GM12864 (cell line): ENCODE results near the gene POLG.

ENCODE experiments used
- DNase-seq: peaks from one replicate; pipeline ENCODE4 v3.0.0-alpha.2; 2011; ENCODE audit warnings: low read depth
- H3K4me3 ChIP-seq: 2 replicates; pipeline ENCODE4 v1.5.1; 2011; ENCODE audit warnings: mild to moderate bottlenecking, low read depth, low read length, control low read depth
- CTCF ChIP-seq: IDR thresholded peaks from 2 replicates; pipeline ENCODE4 v1.5.1; 2011; ENCODE audit warnings: low read depth, mild to moderate bottlenecking, moderate library complexity, low read length, control low read depth, inconsistent platforms; ENCODE audit errors: missing control alignments

Gene POLG

GRCh38 chr15:89368566-89369223 is 34.1 kb upstream of the POLG start:
- TF ChIP-seq CTCF = no peak
- DNase-seq = no peak
- no peak overlapping the region for H3K4me3 ChIP-seq

DNA sequence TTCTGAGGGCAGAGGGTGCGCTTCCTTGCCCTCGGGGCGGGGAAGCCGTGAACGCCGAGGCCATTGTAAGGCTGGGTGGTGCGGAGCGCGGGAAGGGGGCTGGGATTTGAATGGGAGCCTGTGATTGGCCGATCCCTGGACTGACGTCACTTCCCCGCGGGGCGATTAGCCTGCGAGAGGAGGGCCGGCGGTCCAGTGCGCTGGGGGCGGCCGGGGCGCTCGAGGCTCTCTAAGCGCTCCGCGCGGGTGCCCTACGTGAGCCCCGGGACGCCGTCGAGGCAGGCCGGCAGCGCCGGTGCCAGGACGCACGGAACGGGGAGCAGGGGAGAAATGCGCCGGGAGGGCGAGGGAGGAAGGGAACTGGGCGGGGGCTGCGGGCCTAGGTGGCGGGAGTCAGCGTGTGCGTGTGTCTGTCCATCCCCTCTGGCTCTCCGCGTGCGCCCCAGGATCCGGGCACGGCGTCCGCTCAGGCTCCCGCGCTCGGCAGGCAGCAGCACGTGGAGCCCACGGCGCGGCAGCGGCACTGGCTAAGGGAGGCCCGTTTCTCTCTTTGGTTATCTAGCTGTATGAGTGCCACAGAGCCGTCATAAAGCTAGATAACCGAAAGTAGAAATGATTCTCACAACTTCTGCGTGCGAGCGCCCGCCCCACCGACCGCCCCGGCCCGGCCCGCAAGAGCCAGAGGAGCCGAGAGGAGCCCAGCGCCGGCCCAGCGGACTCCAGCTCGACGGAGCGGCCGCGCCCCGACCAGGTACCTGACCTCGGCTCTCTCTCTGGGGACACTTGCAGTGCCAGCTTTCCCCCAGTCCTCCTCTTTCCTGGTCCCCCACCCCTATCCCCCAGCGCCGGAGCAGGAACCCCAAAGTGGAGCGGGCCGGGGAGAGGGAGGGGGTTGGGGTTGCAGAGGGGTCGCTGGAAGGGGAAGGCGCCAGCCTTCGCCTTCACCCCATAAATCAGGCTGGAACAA is 33.1 kb upstream of the POLG start:
- TF ChIP-seq CTCF = no peak
- H3K4me3 ChIP-seq = no peak overlapping the region
- no peak for DNase-seq

DNA sequence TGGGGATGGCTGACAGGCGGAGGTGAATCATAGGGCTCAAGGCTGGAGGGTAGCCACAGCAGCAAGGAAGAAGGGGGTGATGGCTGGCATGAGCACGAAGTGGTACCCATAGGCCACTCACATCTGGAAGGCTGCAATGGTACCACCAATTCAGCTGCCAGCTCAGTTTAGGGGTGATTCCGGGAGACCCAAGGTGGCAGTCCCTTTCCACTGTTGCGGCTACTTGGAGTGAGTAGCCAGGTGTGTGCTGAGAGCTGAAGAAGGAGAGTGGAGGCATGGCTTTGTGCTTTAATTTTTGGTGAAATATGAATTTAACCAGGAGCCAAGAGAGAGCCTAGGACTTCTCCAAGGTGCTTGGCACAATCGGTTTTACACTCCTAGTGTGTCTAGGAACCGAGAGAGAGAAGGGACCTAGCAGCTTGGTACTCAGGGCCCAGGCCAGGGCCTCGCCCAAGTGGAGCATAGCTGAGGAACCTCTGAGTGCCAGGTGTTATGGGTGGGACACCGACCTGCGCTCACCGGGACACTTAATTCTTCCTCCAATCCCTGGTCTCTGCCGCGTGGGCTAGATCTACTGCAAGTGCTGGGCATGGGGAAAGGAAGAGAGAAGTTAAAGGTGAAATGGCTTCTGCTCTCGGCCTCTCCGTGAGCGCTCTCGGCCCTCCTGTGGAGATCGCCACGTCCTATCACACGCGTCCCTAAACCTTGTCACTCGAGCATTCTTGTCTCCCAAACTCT is 32.2 kb upstream of the POLG start:
- DNase-seq = no peak
- no peak overlapping the region for H3K4me3 ChIP-seq
- no peak for TF ChIP-seq CTCF

DNA sequence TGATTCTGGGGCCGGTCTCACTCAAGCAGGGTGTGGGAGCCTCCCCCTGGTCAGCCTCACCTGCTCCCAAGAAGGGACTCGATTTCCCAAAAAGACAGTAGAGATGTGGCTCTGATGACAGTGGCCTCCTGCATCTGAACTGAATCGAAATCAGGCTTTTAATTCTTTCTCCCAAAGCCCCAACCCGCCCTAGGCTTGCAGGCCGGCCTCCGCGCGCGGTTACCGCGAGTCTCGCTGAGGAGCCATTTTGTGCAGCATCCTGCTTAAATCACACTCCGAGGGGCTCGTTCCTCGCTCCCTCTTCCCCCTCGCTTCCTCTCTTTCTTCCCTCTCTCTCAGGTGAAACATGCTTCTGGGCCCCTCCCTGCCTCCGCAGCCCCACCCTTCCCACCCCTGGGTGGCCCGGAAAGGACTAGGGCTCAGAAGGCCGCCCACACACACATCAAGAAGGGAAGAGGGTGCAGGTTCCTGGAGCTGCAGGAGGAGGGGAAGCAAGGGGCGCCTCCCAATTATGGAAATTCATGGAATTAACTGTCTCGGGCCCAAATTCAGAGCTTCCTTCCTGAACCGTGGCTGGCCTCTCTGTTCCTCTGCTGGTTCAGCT is 30.9 kb upstream of the POLG start:
- H3K4me3 ChIP-seq = no peak overlapping the region
- no peak for TF ChIP-seq CTCF
- DNase-seq = no peak

GRCh38 chr15:89364741-89365450 is 30.3 kb upstream of the POLG start:
- DNase-seq = no peak
- no peak for TF ChIP-seq CTCF
- H3K4me3 ChIP-seq = no peak overlapping the region

DNA sequence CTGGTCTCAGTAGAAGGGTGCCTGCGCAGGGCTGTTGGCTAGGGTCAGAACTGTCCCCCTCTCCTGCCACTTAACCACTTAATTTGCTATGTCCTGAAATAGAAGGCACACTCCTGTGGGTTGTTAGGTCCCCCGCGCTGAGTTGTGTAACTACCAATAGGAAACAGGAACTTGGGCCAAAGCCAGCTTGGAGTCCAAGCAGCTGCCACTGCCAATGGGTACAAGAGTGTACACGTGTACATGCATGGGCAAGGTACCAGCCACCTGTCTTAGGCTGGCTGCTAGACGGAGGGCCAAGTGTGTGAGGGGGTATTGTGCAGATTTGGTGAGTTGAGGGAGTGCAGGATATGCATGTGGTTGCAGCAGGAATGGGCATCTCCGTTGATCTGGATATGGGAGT is 29.7 kb upstream of the POLG start:
- no peak for DNase-seq
- no peak overlapping the region for H3K4me3 ChIP-seq
- TF ChIP-seq CTCF = no peak
